ENCODE data around the gene DIP2A.

Gene DIP2A

GRCh38 chr21:46489162-46489663 lies 30.5 kb downstream of the DIP2A start:
- FAIRE-seq (no peak), DNase-seq (ENCODE audit: insufficient read length, low spot score) (no peak)
- TF ChIP-seq POLR2A (IDR thresholded peaks at IDR 0.05; ENCODE audit: low read depth, low read length) = no peak

DNA sequence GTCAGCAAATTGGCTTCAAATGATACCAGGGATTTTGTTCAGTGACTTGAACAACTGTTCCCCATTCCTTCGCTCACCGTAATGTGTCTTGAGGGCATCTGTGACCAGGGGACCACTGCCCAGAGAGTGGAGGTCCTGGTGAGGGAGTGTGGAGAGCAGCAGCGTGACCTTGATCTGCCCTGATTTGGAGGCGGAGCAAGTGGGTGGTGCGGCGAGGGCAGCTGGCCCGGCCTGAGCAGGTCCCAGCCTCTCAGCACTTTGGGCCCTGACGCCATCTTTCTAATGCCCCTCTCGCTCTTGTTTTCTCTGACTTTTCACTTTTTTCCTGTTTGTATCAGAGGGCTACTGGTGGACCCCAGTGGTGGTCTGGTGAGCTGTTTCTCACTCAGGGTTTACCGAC lies 31.1 kb downstream of the DIP2A start:
- DNase-seq (ENCODE audit: insufficient read length, low spot score) (no peak), FAIRE-seq (no peak)
- no peak for TF ChIP-seq POLR2A (IDR thresholded peaks at IDR 0.05; ENCODE audit: low read depth, low read length)

- FAIRE-seq = no peak
- no peak for DNase-seq (ENCODE audit: insufficient read length, low spot score)
- no peak for TF ChIP-seq POLR2A (IDR thresholded peaks at IDR 0.05; ENCODE audit: low read depth, low read length)
Observed at GRCh38 chr21:46491553-46491952, 32.9 kb downstream of the DIP2A start.

- DNase-seq (ENCODE audit: insufficient read length, low spot score) = no peak
- TF ChIP-seq POLR2A (IDR thresholded peaks at IDR 0.05; ENCODE audit: low read depth, low read length) = no peak
- no peak for FAIRE-seq
Observed at GRCh38 chr21:46492851-46493250, 34.2 kb downstream of the DIP2A start.

DNA sequence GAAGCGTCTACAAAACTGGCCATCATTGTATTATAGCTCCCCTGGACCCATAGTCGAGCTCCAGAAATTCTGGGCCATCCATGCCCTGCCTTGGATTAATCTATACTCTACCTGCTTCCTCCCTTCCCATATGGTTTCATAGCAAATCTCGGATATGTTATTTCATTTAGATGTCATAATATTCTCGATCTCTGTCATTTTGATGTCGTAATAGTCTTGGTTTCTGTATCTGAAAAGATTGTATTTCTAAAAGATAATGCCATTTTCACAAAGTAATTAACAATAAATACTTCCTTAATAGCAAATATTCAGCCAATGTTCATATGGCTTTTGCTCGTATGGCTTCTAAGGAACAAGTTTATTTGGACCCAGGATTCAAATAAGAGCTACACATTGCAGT lies 35.1 kb downstream of the DIP2A start:
- FAIRE-seq (no peak), DNase-seq (ENCODE audit: insufficient read length, low spot score) (no peak)
- TF ChIP-seq POLR2A (IDR thresholded peaks at IDR 0.05; ENCODE audit: low read depth, low read length) = no peak

GRCh38 chr21:46498335-46499050 lies 39.8 kb downstream of the DIP2A start:
- FAIRE-seq = peak; percentile 88
- no peak for TF ChIP-seq POLR2A (IDR thresholded peaks at IDR 0.05; ENCODE audit: low read depth, low read length)
- peak; percentile 82 for DNase-seq (ENCODE audit: insufficient read length, low spot score)

GRCh38 chr21:46500224-46500861 lies 41.7 kb downstream of the DIP2A start:
- peak; percentile 60 for FAIRE-seq
- peak; percentile 36 for DNase-seq (ENCODE audit: insufficient read length, low spot score)
- TF ChIP-seq POLR2A (IDR thresholded peaks at IDR 0.05; ENCODE audit: low read depth, low read length) = no peak

GRCh38 chr21:46503922-46504550 lies 45.3 kb downstream of the DIP2A start:
- FAIRE-seq (no peak), DNase-seq (ENCODE audit: insufficient read length, low spot score) (no peak)
- no peak for TF ChIP-seq POLR2A (IDR thresholded peaks at IDR 0.05; ENCODE audit: low read depth, low read length)

GRCh38 chr21:46504666-46505065 lies 46.0 kb downstream of the DIP2A start:
- DNase-seq (ENCODE audit: insufficient read length, low spot score) (no peak), FAIRE-seq (no peak)
- no peak for TF ChIP-seq POLR2A (IDR thresholded peaks at IDR 0.05; ENCODE audit: low read depth, low read length)

- FAIRE-seq (no peak), DNase-seq (ENCODE audit: insufficient read length, low spot score) (no peak)
- no peak for TF ChIP-seq POLR2A (IDR thresholded peaks at IDR 0.05; ENCODE audit: low read depth, low read length)
Observed at GRCh38 chr21:46507562-46507961, 48.9 kb downstream of the DIP2A start.

GRCh38 chr21:46509741-46510502 lies 51.2 kb downstream of the DIP2A start:
- FAIRE-seq (no peak), DNase-seq (ENCODE audit: insufficient read length, low spot score) (no peak)
- TF ChIP-seq POLR2A (IDR thresholded peaks at IDR 0.05; ENCODE audit: low read depth, low read length) = no peak

DNA sequence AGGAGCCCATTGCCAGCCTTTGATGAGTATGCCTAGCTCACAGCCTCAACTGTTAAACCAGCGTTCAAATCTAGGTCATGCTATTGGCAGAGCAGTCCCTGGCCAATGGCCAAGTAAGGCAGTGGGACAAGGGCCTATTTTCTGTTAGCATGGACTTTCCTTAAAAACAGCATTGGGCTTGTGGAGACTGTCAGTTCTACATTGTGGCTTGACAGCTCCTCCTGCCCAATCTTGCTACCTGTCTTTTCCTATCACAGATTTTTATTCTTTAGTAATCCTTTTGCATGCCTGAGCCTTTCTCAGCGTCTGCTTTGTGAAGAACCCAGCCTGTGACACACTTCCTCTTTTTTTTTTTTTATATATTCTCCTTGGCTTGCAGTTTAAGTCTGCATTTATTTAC lies 56.4 kb downstream of the DIP2A start:
- DNase-seq (ENCODE audit: insufficient read length, low spot score) (no peak), FAIRE-seq (no peak)
- no peak for TF ChIP-seq POLR2A (IDR thresholded peaks at IDR 0.05; ENCODE audit: low read depth, low read length)

- no peak for DNase-seq (ENCODE audit: insufficient read length, low spot score)
- no peak for FAIRE-seq
- no peak for TF ChIP-seq POLR2A (IDR thresholded peaks at IDR 0.05; ENCODE audit: low read depth, low read length)
Observed at GRCh38 chr21:46516068-46516467, 57.4 kb downstream of the DIP2A start.

DNA sequence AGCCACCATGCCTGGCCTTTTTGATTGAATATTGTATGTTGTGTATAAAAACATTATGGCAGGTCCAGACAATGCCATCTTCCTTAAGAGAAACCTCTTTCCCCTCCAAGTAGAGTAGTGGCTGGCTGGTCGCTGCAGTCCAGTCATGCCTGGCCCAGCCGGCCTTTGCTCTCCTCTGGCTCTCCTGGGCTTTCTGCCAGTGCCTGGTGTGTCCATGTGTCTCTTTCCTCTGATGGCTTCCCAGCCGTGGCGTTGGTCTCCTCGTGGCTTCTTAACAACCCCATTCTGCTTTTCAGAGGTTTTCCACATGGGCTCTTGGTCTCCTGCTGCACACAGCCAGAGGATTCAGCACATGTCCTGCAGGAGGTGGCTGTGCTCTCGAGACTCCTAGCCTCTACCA lies 58.7 kb downstream of the DIP2A start:
- DNase-seq (ENCODE audit: insufficient read length, low spot score) (no peak), FAIRE-seq (no peak)
- no peak for TF ChIP-seq POLR2A (IDR thresholded peaks at IDR 0.05; ENCODE audit: low read depth, low read length)
